GM12801 (cell line): ENCODE results near the gene NCOA1.

Experiments used
- CTCF ChIP-seq: IDR thresholded peaks from one replicate; pipeline ENCODE4 v1.5.1; 2011; ENCODE audit warnings: control low read depth; ENCODE audit not compliant: insufficient read length; ENCODE audit errors: extremely low read depth

The NCOA1 gene

GRCh38 chr2:24725956-24726355 lies 234.9 kb downstream of the NCOA1 start:
- TF ChIP-seq CTCF: no peak

GRCh38 chr2:24730481-24730880 lies 239.4 kb downstream of the NCOA1 start:
- no peak for TF ChIP-seq CTCF

GRCh38 chr2:24731040-24731439 lies 240.0 kb downstream of the NCOA1 start:
- TF ChIP-seq CTCF: no peak

- TF ChIP-seq CTCF: no peak
These were observed 240.9 kb downstream of the NCOA1 start for GRCh38 chr2:24731923-24732322.

GRCh38 chr2:24734741-24735140 lies 243.7 kb downstream of the NCOA1 start:
- TF ChIP-seq CTCF: no peak

- TF ChIP-seq CTCF: no peak
These were observed 248.4 kb downstream of the NCOA1 start for GRCh38 chr2:24739354-24740025.

GRCh38 chr2:24740142-24740541 lies 249.1 kb downstream of the NCOA1 start:
- no peak for TF ChIP-seq CTCF
